Activated T-cell treated with anti-CD3 and anti-CD28 coated beads, Interleukin-2, amount 50 U/mL, for 4 hours (primary cell): Measurements from ENCODE around the gene AOC2. TPM values are rescaled to one million over a fixed set of nuclear protein-coding genes. Genes with fewer than 3 reads are reported as not detected.
"Not testable (repeated sequence)": the region's sequence is repeated elsewhere in the genome, so short reads cannot be mapped to it uniquely, and the experiment has no call there.

Experiments used
- ATAC-seq, 2 donors: fragments of 200-7000 bp; cut with Tn5 transposase; one replicate each; pipeline ENCODE4 v1.10.0; 2021
- DNase-seq: peaks from one replicate; pipeline ENCODE4 v3.0.0-alpha.2; 2020
- H3K27me3 Mint-ChIP-seq: one replicate; pipeline ENCODE4 v1.8.0; 2021; ENCODE audit warnings: low read depth, mixed read lengths
- H3K36me3 Mint-ChIP-seq: one replicate; pipeline ENCODE4 v1.8.0; 2022; ENCODE audit warnings: mixed read lengths; ENCODE audit not compliant: insufficient read depth
- H3K4me1 Mint-ChIP-seq: one replicate; pipeline ENCODE4 v1.8.0; 2021; ENCODE audit warnings: low read depth, mixed read lengths
- H3K4me3 Mint-ChIP-seq: one replicate; pipeline ENCODE4 v1.8.0; 2021; ENCODE audit warnings: mild to moderate bottlenecking, moderate library complexity, mixed read lengths
- H3K9me3 Mint-ChIP-seq: one replicate; pipeline ENCODE4 v1.8.0; 2021; ENCODE audit warnings: mixed read lengths
- total RNA-seq, 3 donors: library from RNA; stranded (reverse); gene quantifications; one replicate each; pipeline ENCODE4 v1.2.1, GENCODE V29; 2021

Gene AOC2
- total RNA-seq, 3 donors from 2014 or later = 2.7 to 4.1 (median 3.7) TPM

- Mint-ChIP-seq H3K9me3 (no peaks in the 10 kb centered on the region), H3K36me3 (peaks cover 25% of the 10 kb centered on the region), H3K27me3 (no peaks in the 10 kb centered on the region), H3K4me3 (no peak overlapping the region), H3K4me1 (peaks cover 11% of the 10 kb centered on the region)
- DNase-seq = no peak
- ATAC-seq = no peak
These were observed 578 bp downstream of the AOC2 start for GRCh38 chr17:42844761-42845555.

- DNase-seq = no peak
- Mint-ChIP-seq H3K27me3 (no peaks in the 10 kb centered on the region), H3K4me1 (peaks cover 11% of the 10 kb centered on the region), H3K36me3 (peaks cover 25% of the 10 kb centered on the region), H3K9me3 (no peaks in the 10 kb centered on the region), H3K4me3 (no peak overlapping the region)
- peak in 1 of 2 donors; percentile 2 for ATAC-seq
These were observed 1.2 kb downstream of the AOC2 start for GRCh38 chr17:42845556-42845917.

GRCh38 chr17:42845918-42846593 is 1.7 kb downstream of the AOC2 start:
- ATAC-seq (peak; percentile 68 to 83), DNase-seq (no peak)
- no peaks in the 10 kb centered on the region for H3K9me3 Mint-ChIP-seq
- peaks cover 25% of the 10 kb centered on the region for H3K36me3 Mint-ChIP-seq
- H3K27me3 Mint-ChIP-seq = no peaks in the 10 kb centered on the region
- H3K4me1 Mint-ChIP-seq = peaks cover 11% of the 10 kb centered on the region
- no peak overlapping the region for H3K4me3 Mint-ChIP-seq

- no peaks in the 10 kb centered on the region for H3K9me3 Mint-ChIP-seq
- DNase-seq = no peak
- H3K4me3 Mint-ChIP-seq = no peak overlapping the region
- peaks cover 11% of the 10 kb centered on the region for H3K4me1 Mint-ChIP-seq
- no peaks in the 10 kb centered on the region for H3K27me3 Mint-ChIP-seq
- peaks cover 21% of the 10 kb centered on the region for H3K36me3 Mint-ChIP-seq
- ATAC-seq = no peak
These were observed 2.4 kb downstream of the AOC2 start for GRCh38 chr17:42846594-42847280.

- Mint-ChIP-seq H3K9me3 (no peaks in the 10 kb centered on the region), H3K4me1 (peaks cover 11% of the 10 kb centered on the region), H3K4me3 (no peak overlapping the region), H3K27me3 (no peaks in the 10 kb centered on the region), H3K36me3 (peaks cover 10% of the 10 kb centered on the region)
- DNase-seq (no peak), ATAC-seq (no peak)
These were observed 3.7 kb downstream of the AOC2 start for GRCh38 chr17:42848093-42848492.

GRCh38 chr17:42849031-42849430 is 4.7 kb downstream of the AOC2 start:
- ATAC-seq (no peak), DNase-seq (no peak)
- peaks cover 11% of the 10 kb centered on the region for H3K4me1 Mint-ChIP-seq
- H3K36me3 Mint-ChIP-seq = peaks cover 7% of the 10 kb centered on the region
- no peak overlapping the region for H3K4me3 Mint-ChIP-seq
- no peaks in the 10 kb centered on the region for H3K9me3 Mint-ChIP-seq
- no peaks in the 10 kb centered on the region for H3K27me3 Mint-ChIP-seq

GRCh38 chr17:42849451-42850181 is 5.2 kb downstream of the AOC2 start:
- Mint-ChIP-seq H3K4me1 (peaks cover 11% of the 10 kb centered on the region), H3K9me3 (no peaks in the 10 kb centered on the region), H3K4me3 (no peak overlapping the region)

GRCh38 chr17:42850954-42851353 is 6.6 kb downstream of the AOC2 start, which contains the start of gene AOC3:
AOC3 (plus strand) TSS chr17:42851199; CDS start chr17:42851344, 145 bp downstream.
- Mint-ChIP-seq H3K9me3 (no peaks in the 10 kb centered on the region), H3K36me3 (no peaks in the 10 kb centered on the region)
- ATAC-seq = no peak

More at GRCh38 chr17:42849451-42850181, 5.2 kb downstream of the AOC2 start:
- ATAC-seq = no peak
- H3K27me3 Mint-ChIP-seq = no peaks in the 10 kb centered on the region
- no peak for DNase-seq
- peaks cover 7% of the 10 kb centered on the region for H3K36me3 Mint-ChIP-seq

GRCh38 chr17:42851371-42852240 is 7.2 kb downstream of the AOC2 start:
- DNase-seq, H3K4me3 Mint-ChIP-seq, H3K36me3 Mint-ChIP-seq, H3K27me3 Mint-ChIP-seq, H3K4me1 Mint-ChIP-seq, H3K9me3 Mint-ChIP-seq, ATAC-seq: not testable (repeated sequence)

More at GRCh38 chr17:42850954-42851353, 6.6 kb downstream of the AOC2 start, which contains the start of gene AOC3:
- no peak for DNase-seq
- no peak within 1 kb of the TSS for H3K4me3 Mint-ChIP-seq
- H3K4me1 Mint-ChIP-seq = peaks cover 4% of the 10 kb centered on the region
- H3K27me3 Mint-ChIP-seq = no peaks in the 10 kb centered on the region

GRCh38 chr17:42852351-42852750 is 8.0 kb downstream of the AOC2 start:
- Mint-ChIP-seq H3K36me3 (no peaks in the 10 kb centered on the region), H3K4me3 (no peak overlapping the region), H3K4me1 (no peaks in the 10 kb centered on the region), H3K27me3 (peaks cover 2% of the 10 kb centered on the region), H3K9me3 (no peaks in the 10 kb centered on the region)
- ATAC-seq (no peak), DNase-seq (no peak)

GRCh38 chr17:42853004-42853403 is 8.6 kb downstream of the AOC2 start:
- ATAC-seq = no peak
- peaks cover 2% of the 10 kb centered on the region for H3K27me3 Mint-ChIP-seq
- no peak overlapping the region for H3K4me3 Mint-ChIP-seq
- no peaks in the 10 kb centered on the region for H3K4me1 Mint-ChIP-seq
- DNase-seq = no peak
- H3K9me3 Mint-ChIP-seq = no peaks in the 10 kb centered on the region
- no peaks in the 10 kb centered on the region for H3K36me3 Mint-ChIP-seq

GRCh38 chr17:42853597-42853967 is 9.2 kb downstream of the AOC2 start:
- Mint-ChIP-seq H3K27me3 (peaks cover 2% of the 10 kb centered on the region), H3K36me3 (no peaks in the 10 kb centered on the region), H3K4me1 (no peaks in the 10 kb centered on the region), H3K9me3 (no peaks in the 10 kb centered on the region), H3K4me3 (no peak overlapping the region)
- ATAC-seq (no peak), DNase-seq (no peak)

- no peaks in the 10 kb centered on the region for H3K4me1 Mint-ChIP-seq
- ATAC-seq (no peak), DNase-seq (no peak)
These were observed 9.8 kb downstream of the AOC2 start for GRCh38 chr17:42853968-42854790.

More at GRCh38 chr17:42853968-42854790, 9.8 kb downstream of the AOC2 start:
- Mint-ChIP-seq H3K9me3 (no peaks in the 10 kb centered on the region), H3K36me3 (no peaks in the 10 kb centered on the region), H3K4me3 (no peak overlapping the region), H3K27me3 (peaks cover 2% of the 10 kb centered on the region)
